ENCODE measurements around the gene ARMH3.
A peak's percentile ranks its signal among the peaks of the same experiment; 100 is the strongest.

The ARMH3 gene

GRCh38 chr10:101935431-101935830, 120.5 kb downstream of the ARMH3 start:
- FAIRE-seq, result no peak

GRCh38 chr10:101934686-101935305, 121.2 kb downstream of the ARMH3 start:
- no peak for FAIRE-seq

- no peak for FAIRE-seq
Measured at GRCh38 chr10:101933976-101934375, 122.0 kb downstream of the ARMH3 start.

GRCh38 chr10:101932183-101932582, 123.8 kb downstream of the ARMH3 start:
- FAIRE-seq, result no peak

GRCh38 chr10:101925027-101925426, 130.9 kb downstream of the ARMH3 start:
- FAIRE-seq, result no peak

GRCh38 chr10:101923256-101923655, 132.7 kb downstream of the ARMH3 start:
- no peak for FAIRE-seq

- FAIRE-seq, result no peak
Measured at GRCh38 chr10:101922846-101923245, 133.1 kb downstream of the ARMH3 start.

GRCh38 chr10:101920546-101920945, 135.4 kb downstream of the ARMH3 start:
- FAIRE-seq, result no peak

GRCh38 chr10:101919026-101919770, 136.8 kb downstream of the ARMH3 start:
- no peak for FAIRE-seq

- no peak for FAIRE-seq
Measured at GRCh38 chr10:101912561-101913179, 143.3 kb downstream of the ARMH3 start.

GRCh38 chr10:101906586-101907183, 149.3 kb downstream of the ARMH3 start:
- no peak for FAIRE-seq

- no peak for FAIRE-seq
Measured at GRCh38 chr10:101905251-101905650, 150.7 kb downstream of the ARMH3 start.

- FAIRE-seq, result no peak
Measured at GRCh38 chr10:101903827-101904550, 152.0 kb downstream of the ARMH3 start.

- no peak for FAIRE-seq
Measured at GRCh38 chr10:101902820-101903145, 153.2 kb downstream of the ARMH3 start.

GRCh38 chr10:101902032-101902819, 153.7 kb downstream of the ARMH3 start:
- no peak for FAIRE-seq

GRCh38 chr10:101901340-101901739, 154.6 kb downstream of the ARMH3 start:
- FAIRE-seq, result no peak

- peak; percentile 36 for FAIRE-seq
Measured at GRCh38 chr10:101897633-101898032, 158.3 kb downstream of the ARMH3 start.

- no peak for FAIRE-seq
Measured at GRCh38 chr10:101896225-101896877, 159.6 kb downstream of the ARMH3 start.

GRCh38 chr10:101895781-101896180, 160.2 kb downstream of the ARMH3 start:
- no peak for FAIRE-seq

- FAIRE-seq, result no peak
Measured at GRCh38 chr10:101894742-101895141, 161.2 kb downstream of the ARMH3 start.

GRCh38 chr10:101894266-101894665, 161.7 kb downstream of the ARMH3 start:
- no peak for FAIRE-seq

Data from islet of Langerhans (tissue), 1 donor.